T-cell (primary cell): ENCODE data around the gene USP6NL. TPM values are rescaled to one million over a fixed set of nuclear protein-coding genes. Genes with fewer than 3 reads are reported as not detected.
"Not testable (repeated sequence)": the region's sequence is repeated elsewhere in the genome, so short reads cannot be mapped to it uniquely, and the experiment has no call there.

Source experiments
- ATAC-seq, 4 experiments: fragments of 200-7000 bp in 3 of 4; fragments of 150-1000 bp in 1 of 4; cut with Tn5 transposase; replicated peaks in 1 of 4; 1 replicate in 3 of 4; 2 replicates in 1 of 4; pipeline ENCODE4 v1.10.0; 2021; ENCODE audit warnings: moderate library complexity in 3 of 4, mild to moderate bottlenecking in 2 of 4, moderate number of reproducible peaks in 1 of 4
- CTCF ChIA-PET, 2 donors: fragments of 300-600 bp; sonication (Branson Sonifier 250); formaldehyde crosslinking; loops; one replicate each; lab custom pipeline; 2022; ENCODE audit warnings: antibody characterized with exemption in 2 of 2; lab: Charles Lee
- POLR2A ChIA-PET, 2 donors: fragments of 300-600 bp; sonication (Branson Sonifier 250); formaldehyde crosslinking; loops; one replicate each; lab custom pipeline; 2022; ENCODE audit warnings: antibody characterized with exemption in 2 of 2; lab: Charles Lee
- DNase-seq, 35 experiments: peaks; one replicate each; pipeline versions ENCODE4 v3.0.0 to v3.0.0-alpha.2; 2013 to 2023
- H3K27ac ChIP-seq: one replicate; pipeline ENCODE4 v1.5.1; 2013; ENCODE audit warnings: low read length
- H3K27me3 ChIP-seq, 2 experiments: replicated peaks in 1 of 2; 1 replicate in 1 of 2; 2 replicates in 1 of 2; pipeline versions ENCODE4 v1.6.1 to v1.7.0; 2013; ENCODE audit warnings: low read length in 1 of 2, mixed read lengths in 1 of 2; ENCODE audit not compliant: control insufficient read depth in 2 of 2, insufficient read depth in 2 of 2; ENCODE audit errors: extremely low read depth in 1 of 2
- H3K36me3 ChIP-seq, 2 donors: 1 replicate in 1 of 2; 2 replicates in 1 of 2; pipeline versions ENCODE4 v1.6.1 to v1.7.0; 2013; ENCODE audit warnings: low read length in 1 of 2; ENCODE audit not compliant: control insufficient read depth in 2 of 2, insufficient read depth in 1 of 2; ENCODE audit errors: extremely low read depth in 1 of 2
- H3K4me1 ChIP-seq, 2 experiments: 1 replicate in 1 of 2; 2 replicates in 1 of 2; pipeline versions ENCODE4 v1.6.1 to v1.7.0; 2013; ENCODE audit warnings: low read length in 2 of 2, mixed read lengths in 1 of 2; ENCODE audit not compliant: insufficient read depth in 2 of 2, control insufficient read depth in 1 of 2; ENCODE audit errors: extremely low read depth in 1 of 2
- H3K4me3 ChIP-seq, 2 donors: 1 replicate in 1 of 2; 2 replicates in 1 of 2; pipeline versions ENCODE4 v1.5.1 to v1.7.0; 2013; ENCODE audit warnings: mild to moderate bottlenecking in 2 of 2, low read length in 1 of 2, moderate library complexity in 1 of 2; ENCODE audit not compliant: control insufficient read depth in 1 of 2; ENCODE audit errors: extremely low read depth in 1 of 2
- H3K9me3 ChIP-seq: 2 replicates; pipeline ENCODE4 v1.7.0; 2013
- H3K27ac Mint-ChIP-seq, 2 donors: one replicate each; pipeline ENCODE4 v1.8.0; 2020 to 2021; ENCODE audit warnings: mild to moderate bottlenecking in 2 of 2, mixed read lengths in 2 of 2
- H3K27me3 Mint-ChIP-seq, 2 donors: one replicate each; pipeline ENCODE4 v1.8.0; 2021 to 2022; ENCODE audit warnings: mixed read lengths in 2 of 2
- H3K36me3 Mint-ChIP-seq: one replicate; pipeline ENCODE4 v1.8.0; 2021; ENCODE audit warnings: mixed read lengths
- H3K4me1 Mint-ChIP-seq, 3 donors: one replicate each; pipeline ENCODE4 v1.8.0; 2020 to 2022; ENCODE audit warnings: mixed read lengths in 3 of 3, mild to moderate bottlenecking in 1 of 3
- H3K4me3 Mint-ChIP-seq, 3 donors: one replicate each; pipeline ENCODE4 v1.8.0; 2020 to 2022; ENCODE audit warnings: mild to moderate bottlenecking in 3 of 3, mixed read lengths in 3 of 3, moderate library complexity in 3 of 3
- H3K9me3 Mint-ChIP-seq, 3 donors: one replicate each; pipeline ENCODE4 v1.8.0; 2020 to 2022; ENCODE audit warnings: mixed read lengths in 3 of 3
- WGBS: methylation state at CpG from one replicate; pipeline ENCODE4 v1.1.5; 2013; ENCODE audit warnings: missing lambda C conversion rate; ENCODE audit not compliant: insufficient coverage; 5-methylcytosine and 5-hydroxymethylcytosine counted together
- total RNA-seq, 35 experiments: library from RNA in 6 of 35; stranded (reverse) in 6 of 35; fragments of 120-200 nt in 1 of 35; gene quantifications; one replicate each; pipeline versions ENCODE4 v1.2.1 to v1.2.4 and lab custom pipeline; 2013 to 2026

Gene USP6NL
- total RNA-seq, 5 donors from 2014 or later (not counting 1 experiment from before 2014, with no cell fraction given) = 3.9 to 7.6 (median 4.6) TPM

- Histone ChIP-seq H3K4me1 (no peaks in the 10 kb centered on the region), H3K27me3 (peaks cover 0 to 17% of the 10 kb centered on the region in 2 experiments), H3K4me3 (no peak overlapping the region), H3K36me3 (no peaks in the 10 kb centered on the region), H3K9me3 (no peaks in the 10 kb centered on the region), H3K27ac (no peak overlapping the region)
- POLR2A ChIA-PET = interaction anchor here (0.6 kb wide), 2 partner anchors 19 to 107 kb away, joined by 3 read pairs; no protein-coding TSS in a partner anchor
- H3K4me1 Mint-ChIP-seq = peaks cover 1 to 2% (median 2%) of the 10 kb centered on the region in 3 donors
- 75% methylated on average over 3 of the region's 6 CpGs for WGBS
- ATAC-seq (no peak), DNase-seq (no peak)
- CTCF ChIA-PET = no interaction called here
- H3K4me3 Mint-ChIP-seq = no peak overlapping the region
- H3K9me3 Mint-ChIP-seq = peaks cover 0 to 4% (median 0%) of the 10 kb centered on the region in 3 donors
- H3K27me3 Mint-ChIP-seq = peaks cover 0 to 6% of the 10 kb centered on the region in 2 donors
- H3K27ac Mint-ChIP-seq = no peak overlapping the region
- no peaks in the 10 kb centered on the region for H3K36me3 Mint-ChIP-seq
Measured at GRCh38 chr10:11638055-11638698, 26.7 kb upstream of the USP6NL start.

GRCh38 chr10:11636697-11637303 lies 25.4 kb upstream of the USP6NL start:
- 97% methylated on average over 4 of the region's 4 CpGs for WGBS
- H3K27me3 ChIP-seq = peaks cover 0 to 14% of the 10 kb centered on the region in 2 experiments
- no peak overlapping the region for H3K27ac ChIP-seq
- H3K4me3 ChIP-seq = no peak overlapping the region
- POLR2A ChIA-PET = interaction anchor here in 1 of 2 donors (0.8 kb wide), 1 partner anchor 21 kb away, joined by 3 read pairs; no protein-coding TSS in a partner anchor
- DNase-seq (no peak), ATAC-seq (no peak)
- H3K9me3 Mint-ChIP-seq = peaks cover 0 to 4% (median 0%) of the 10 kb centered on the region in 3 donors
- H3K9me3 ChIP-seq = no peaks in the 10 kb centered on the region
- CTCF ChIA-PET = no interaction called here
- no peaks in the 10 kb centered on the region for H3K36me3 ChIP-seq
- no peak overlapping the region for H3K4me3 Mint-ChIP-seq
- peaks cover 11 to 14% (median 13%) of the 10 kb centered on the region in 3 donors for H3K4me1 Mint-ChIP-seq
- peaks cover 0 to 6% of the 10 kb centered on the region in 2 donors for H3K27me3 Mint-ChIP-seq
- peaks cover 6 to 7% of the 10 kb centered on the region in 2 experiments for H3K4me1 ChIP-seq
- H3K36me3 Mint-ChIP-seq = no peaks in the 10 kb centered on the region
- no peak overlapping the region for H3K27ac Mint-ChIP-seq

GRCh38 chr10:11631890-11632587 lies 20.6 kb upstream of the USP6NL start:
- peak; percentile 69 to 94 (median 73) for ATAC-seq
- POLR2A ChIA-PET = no interaction called here
- Histone ChIP-seq H3K27me3 (peaks cover 0 to 1% of the 10 kb centered on the region in 2 experiments), H3K36me3 (no peaks in the 10 kb centered on the region), H3K4me1 (peaks cover 7 to 8% of the 10 kb centered on the region in 2 experiments), H3K9me3 (no peaks in the 10 kb centered on the region), H3K4me3 (no peak overlapping the region), H3K27ac (no peak overlapping the region)
- Mint-ChIP-seq H3K27me3 (no peaks in the 10 kb centered on the region), H3K4me1 (peaks cover 13 to 19% (median 15%) of the 10 kb centered on the region in 3 donors), H3K36me3 (no peaks in the 10 kb centered on the region), H3K4me3 (peak overlapping the region; percentile 29 to 63 (median 56)), H3K27ac (peak overlapping the region; percentile 35 to 71), H3K9me3 (no peaks in the 10 kb centered on the region)
- 0% methylated on average over 1 of the region's 8 CpGs for WGBS
- DNase-seq = peak in 9 of 35 experiments; percentile 6 to 55 (median 12)
- CTCF ChIA-PET = interaction anchor here (0.6 to 0.9 kb wide), 2 partner anchors 17 to 89 kb away, joined by 3 read pairs; no protein-coding TSS in a partner anchor

GRCh38 chr10:11631291-11631690 lies 19.8 kb upstream of the USP6NL start:
- CTCF ChIA-PET = interaction anchor here in 1 of 2 donors (0.6 to 0.7 kb wide), 2 partner anchors 24 to 494 kb away, joined by 3 to 5 read pairs; no protein-coding TSS in a partner anchor
- no peak overlapping the region for H3K27ac Mint-ChIP-seq

GRCh38 chr10:11629731-11630130 lies 18.3 kb upstream of the USP6NL start:
- WGBS = 100% methylated on average over 4 of the region's 6 CpGs
- Histone ChIP-seq H3K4me1 (peaks cover 7 to 8% of the 10 kb centered on the region in 2 experiments), H3K36me3 (no peaks in the 10 kb centered on the region), H3K27me3 (no peaks in the 10 kb centered on the region), H3K4me3 (no peak overlapping the region), H3K27ac (no peak overlapping the region), H3K9me3 (no peaks in the 10 kb centered on the region)
- ChIA-PET POLR2A (no interaction called here), CTCF (no interaction called here)
- Mint-ChIP-seq H3K9me3 (no peaks in the 10 kb centered on the region), H3K4me3 (no peak overlapping the region), H3K36me3 (no peaks in the 10 kb centered on the region), H3K27ac (no peak overlapping the region), H3K27me3 (no peaks in the 10 kb centered on the region), H3K4me1 (peaks cover 13 to 24% (median 19%) of the 10 kb centered on the region in 3 donors)
- no peak for ATAC-seq
- no peak for DNase-seq

More at GRCh38 chr10:11631291-11631690, 19.8 kb upstream of the USP6NL start:
- Histone ChIP-seq H3K4me3 (no peak overlapping the region), H3K27ac (no peak overlapping the region), H3K4me1 (peaks cover 7 to 8% of the 10 kb centered on the region in 2 experiments), H3K9me3 (no peaks in the 10 kb centered on the region), H3K36me3 (no peaks in the 10 kb centered on the region), H3K27me3 (no peaks in the 10 kb centered on the region)
- DNase-seq = no peak
- Mint-ChIP-seq H3K4me3 (no peak overlapping the region), H3K27me3 (no peaks in the 10 kb centered on the region), H3K36me3 (no peaks in the 10 kb centered on the region), H3K9me3 (no peaks in the 10 kb centered on the region), H3K4me1 (peaks cover 13 to 19% (median 15%) of the 10 kb centered on the region in 3 donors)
- 100% methylated on average over 2 of the region's 11 CpGs for WGBS
- POLR2A ChIA-PET = no interaction called here
- ATAC-seq = no peak

- CTCF ChIA-PET, H3K9me3 Mint-ChIP-seq: not testable (repeated sequence)
Measured at GRCh38 chr10:11627941-11628340, 16.5 kb upstream of the USP6NL start.

More at GRCh38 chr10:11627941-11628340, 16.5 kb upstream of the USP6NL start:
- H3K36me3 ChIP-seq, H3K27ac ChIP-seq, H3K9me3 ChIP-seq, DNase-seq, H3K27ac Mint-ChIP-seq, H3K4me3 ChIP-seq, H3K36me3 Mint-ChIP-seq, H3K4me1 ChIP-seq, H3K27me3 ChIP-seq, ATAC-seq, H3K27me3 Mint-ChIP-seq, H3K4me3 Mint-ChIP-seq, POLR2A ChIA-PET: not testable (repeated sequence)
- H3K4me1 Mint-ChIP-seq = peaks cover 9 to 21% (median 16%) of the 10 kb centered on the region in 3 donors
- WGBS = 82% methylated on average over 2 of the region's 8 CpGs
